WTC11 (cell line): ENCODE results near the gene MTMR3. TPM values are rescaled to one million over a fixed set of nuclear protein-coding genes. Genes with fewer than 3 reads are reported as not detected.

ENCODE experiments used
- ATAC-seq: fragments of 200-7000 bp; cut with Tn5 transposase; 2 replicates; pipeline ENCODE4 v1.10.0; 2021; ENCODE audit warnings: mild to moderate bottlenecking, moderate library complexity
- CTCF ChIA-PET: fragments of 300-600 bp; sonication (Branson Sonifier 250); formaldehyde crosslinking; loops from one replicate; lab custom pipeline; 2021; ENCODE audit warnings: antibody characterized with exemption; lab: Charles Lee
- POLR2A ChIA-PET: fragments of 350-600 bp; sonication (Branson Sonifier 250); formaldehyde crosslinking; loops from one replicate; lab custom pipeline; 2021; ENCODE audit warnings: antibody characterized with exemption; lab: Charles Lee
- DNase-seq: peaks from one replicate; pipeline ENCODE4 v3.0.0; 2021; ENCODE audit warnings: low spot score
- H3K27ac Mint-ChIP-seq: 2 replicates; pipeline ENCODE4 v1.8.0; 2021; ENCODE audit warnings: mixed read lengths
- H3K27me3 Mint-ChIP-seq: 2 replicates; pipeline ENCODE4 v1.8.0; 2021; ENCODE audit warnings: low read depth, mild to moderate bottlenecking, moderate library complexity, mixed read lengths
- H3K36me3 Mint-ChIP-seq: 2 replicates; pipeline ENCODE4 v1.8.0; 2021; ENCODE audit warnings: mixed read lengths
- H3K4me1 Mint-ChIP-seq: 2 replicates; pipeline ENCODE4 v1.8.0; 2022; ENCODE audit warnings: mixed read lengths
- H3K4me3 Mint-ChIP-seq: 2 replicates; pipeline ENCODE4 v1.8.0; 2021; ENCODE audit warnings: mild to moderate bottlenecking, moderate library complexity, mixed read lengths
- H3K9me3 Mint-ChIP-seq: 2 replicates; pipeline ENCODE4 v1.8.0; 2021; ENCODE audit warnings: mixed read lengths
- ATF1 ChIP-seq: sonication (generic); formaldehyde crosslinking; IDR thresholded peaks from 2 replicates; pipeline ENCODE4 v1.8.1; 2023; ENCODE audit warnings: mild to moderate bottlenecking, moderate library complexity, missing genetic modification reagents
- EMX1 ChIP-seq: fragments of 250-450 bp; sonication (Bioruptor Pico); IDR thresholded peaks from 2 replicates; pipeline ENCODE4 v1.8.0; 2021; ENCODE audit warnings: mild to moderate bottlenecking
- FOXK1 ChIP-seq: sonication (generic); formaldehyde crosslinking; IDR thresholded peaks from 2 replicates; pipeline ENCODE4 v1.8.0; 2022; ENCODE audit warnings: mild to moderate bottlenecking, moderate library complexity, missing genetic modification reagents
- FOXP1 ChIP-seq: sonication (generic); formaldehyde crosslinking; IDR thresholded peaks from 2 replicates; pipeline ENCODE4 v1.8.0; 2022; ENCODE audit warnings: missing genetic modification reagents, mild to moderate bottlenecking, moderate library complexity, borderline replicate concordance
- JAZF1 ChIP-seq: fragments of 250-450 bp; sonication (Bioruptor Pico); IDR thresholded peaks from 2 replicates; pipeline ENCODE4 v1.9.0; 2021; ENCODE audit warnings: moderate library complexity, mild to moderate bottlenecking, inconsistent platforms
- JUN ChIP-seq: sonication (generic); formaldehyde crosslinking; IDR thresholded peaks from 2 replicates; pipeline ENCODE4 v1.8.0; 2023; ENCODE audit warnings: mild to moderate bottlenecking, missing genetic modification reagents
- NFE2L1 ChIP-seq: sonication (generic); formaldehyde crosslinking; IDR thresholded peaks from 2 replicates; pipeline ENCODE4 v1.8.1; 2023; ENCODE audit warnings: missing genetic modification reagents
- NFYB ChIP-seq: sonication (generic); formaldehyde crosslinking; conservative IDR thresholded peaks from 2 replicates; pipeline ENCODE4 v1.8.0; 2022; ENCODE audit warnings: low read depth, missing genetic modification reagents
- NR3C1 ChIP-seq: sonication (generic); formaldehyde crosslinking; conservative IDR thresholded peaks from 2 replicates; pipeline ENCODE4 v1.8.1; 2023; ENCODE audit warnings: low read depth, mild to moderate bottlenecking, missing genetic modification reagents
- PRRX2 ChIP-seq: fragments of 250-450 bp; sonication (Bioruptor Pico); IDR thresholded peaks from 2 replicates; pipeline ENCODE4 v1.8.0; 2021; ENCODE audit warnings: mild to moderate bottlenecking
- RORB ChIP-seq: fragments of 250-450 bp; sonication (Bioruptor Pico); IDR thresholded peaks from 2 replicates; pipeline ENCODE4 v1.9.0; 2021; ENCODE audit warnings: mild to moderate bottlenecking
- SMAD3 ChIP-seq: sonication (generic); formaldehyde crosslinking; IDR thresholded peaks from 2 replicates; pipeline ENCODE4 v1.8.0; 2022; ENCODE audit warnings: missing genetic modification reagents, mild to moderate bottlenecking, borderline replicate concordance
- SMAD4 ChIP-seq: sonication (generic); formaldehyde crosslinking; IDR thresholded peaks from 2 replicates; pipeline ENCODE4 v1.8.0; 2022; ENCODE audit warnings: mild to moderate bottlenecking, missing genetic modification reagents
- SOX15 ChIP-seq: fragments of 250-450 bp; sonication (Bioruptor Pico); IDR thresholded peaks from 2 replicates; pipeline ENCODE4 v1.9.0; 2021; ENCODE audit warnings: mild to moderate bottlenecking
- SP1 ChIP-seq: sonication (generic); formaldehyde crosslinking; conservative IDR thresholded peaks from 2 replicates; pipeline ENCODE4 v1.8.1; 2022; ENCODE audit warnings: missing genetic modification reagents
- TCF7 ChIP-seq: sonication (generic); formaldehyde crosslinking; IDR thresholded peaks from 2 replicates; pipeline ENCODE4 v1.8.0; 2022; ENCODE audit warnings: mild to moderate bottlenecking, low read depth, missing genetic modification reagents, moderate library complexity
- TP53 ChIP-seq: sonication (generic); formaldehyde crosslinking; IDR thresholded peaks from 2 replicates; pipeline ENCODE4 v1.8.1; 2023; ENCODE audit warnings: mild to moderate bottlenecking, missing genetic modification reagents
- USF2 ChIP-seq: sonication (generic); formaldehyde crosslinking; IDR thresholded peaks from 2 replicates; pipeline ENCODE4 v1.8.1; 2023; ENCODE audit warnings: mild to moderate bottlenecking, missing genetic modification reagents, moderate library complexity
- ZNF416 ChIP-seq: fragments of 250-450 bp; sonication (Bioruptor Pico); IDR thresholded peaks from 2 replicates; pipeline ENCODE4 v1.9.0; 2021; ENCODE audit warnings: mild to moderate bottlenecking, inconsistent platforms
- ZNF423 ChIP-seq: fragments of 250-450 bp; sonication (Bioruptor Pico); IDR thresholded peaks from 2 replicates; pipeline ENCODE4 v2.1.2; 2022; ENCODE audit warnings: mild to moderate bottlenecking, moderate library complexity
- total RNA-seq: library from RNA; stranded (reverse); gene quantifications from 3 replicates; pipeline ENCODE4 v1.2.3, GENCODE V29; 2021
- TF ChIP-seq, protein P1 (sequence below): sonication (generic); formaldehyde crosslinking; IDR thresholded peaks from 2 replicates; pipeline ENCODE4 v1.8.1; 2022; ENCODE audit warnings: mild to moderate bottlenecking, missing genetic modification reagents, moderate library complexity, borderline replicate concordance
- TF ChIP-seq, protein P2 (sequence below): sonication (generic); formaldehyde crosslinking; IDR thresholded peaks from 2 replicates; pipeline ENCODE4 v1.8.1; 2023; ENCODE audit warnings: mild to moderate bottlenecking, moderate library complexity, missing genetic modification reagents
- TF ChIP-seq, protein P3 (sequence below): sonication (generic); formaldehyde crosslinking; IDR thresholded peaks from 2 replicates; pipeline ENCODE4 v1.8.1; 2022; ENCODE audit warnings: mild to moderate bottlenecking, moderate library complexity, missing genetic modification reagents
- TF ChIP-seq, protein P4 (sequence below): sonication (generic); formaldehyde crosslinking; IDR thresholded peaks from 2 replicates; pipeline ENCODE4 v1.8.0; 2023; ENCODE audit warnings: missing genetic modification reagents

Gene MTMR3
- total RNA-seq, 1 experiment from 2014 or later: 19.2 TPM

DNA sequence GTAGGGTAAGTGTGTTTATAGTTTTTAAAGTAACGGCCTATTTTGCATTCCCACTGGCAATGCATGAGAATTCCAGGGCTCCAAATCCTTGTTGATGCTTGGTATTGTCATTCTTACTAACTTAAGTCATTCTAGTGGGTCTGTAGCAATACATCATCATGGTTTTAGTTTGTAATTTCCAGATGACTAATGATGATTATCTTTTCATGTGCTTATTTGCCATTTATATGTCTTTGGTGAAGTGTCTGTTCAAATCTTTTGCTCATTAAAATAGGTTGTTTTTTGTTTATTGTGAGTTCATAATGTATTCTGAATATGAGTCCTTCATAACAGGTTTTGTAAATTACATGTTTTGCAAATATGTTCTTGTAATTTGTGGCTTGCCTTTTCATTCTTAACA lies 31.2 kb downstream of the MTMR3 start:
- CTCF ChIA-PET: interaction anchor here (0.7 to 1.0 kb wide), 2 partner anchors 31 to 224 kb away, joined by 3 read pairs; no protein-coding TSS in a partner anchor
- no peak for DNase-seq
- Mint-ChIP-seq H3K27ac (peak overlapping the region; percentile 73), H3K27me3 (no peaks in the 10 kb centered on the region), H3K9me3 (no peaks in the 10 kb centered on the region), H3K36me3 (no peaks in the 10 kb centered on the region), H3K4me1 (peaks cover 62% of the 10 kb centered on the region), H3K4me3 (peak overlapping the region; percentile 54)
- peak; percentile 51 for ATAC-seq
- TF ChIP-seq, protein P1, sequence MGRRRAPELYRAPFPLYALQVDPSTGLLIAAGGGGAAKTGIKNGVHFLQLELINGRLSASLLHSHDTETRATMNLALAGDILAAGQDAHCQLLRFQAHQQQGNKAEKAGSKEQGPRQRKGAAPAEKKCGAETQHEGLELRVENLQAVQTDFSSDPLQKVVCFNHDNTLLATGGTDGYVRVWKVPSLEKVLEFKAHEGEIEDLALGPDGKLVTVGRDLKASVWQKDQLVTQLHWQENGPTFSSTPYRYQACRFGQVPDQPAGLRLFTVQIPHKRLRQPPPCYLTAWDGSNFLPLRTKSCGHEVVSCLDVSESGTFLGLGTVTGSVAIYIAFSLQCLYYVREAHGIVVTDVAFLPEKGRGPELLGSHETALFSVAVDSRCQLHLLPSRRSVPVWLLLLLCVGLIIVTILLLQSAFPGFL: no peak
- TF ChIP-seq, protein P2, sequence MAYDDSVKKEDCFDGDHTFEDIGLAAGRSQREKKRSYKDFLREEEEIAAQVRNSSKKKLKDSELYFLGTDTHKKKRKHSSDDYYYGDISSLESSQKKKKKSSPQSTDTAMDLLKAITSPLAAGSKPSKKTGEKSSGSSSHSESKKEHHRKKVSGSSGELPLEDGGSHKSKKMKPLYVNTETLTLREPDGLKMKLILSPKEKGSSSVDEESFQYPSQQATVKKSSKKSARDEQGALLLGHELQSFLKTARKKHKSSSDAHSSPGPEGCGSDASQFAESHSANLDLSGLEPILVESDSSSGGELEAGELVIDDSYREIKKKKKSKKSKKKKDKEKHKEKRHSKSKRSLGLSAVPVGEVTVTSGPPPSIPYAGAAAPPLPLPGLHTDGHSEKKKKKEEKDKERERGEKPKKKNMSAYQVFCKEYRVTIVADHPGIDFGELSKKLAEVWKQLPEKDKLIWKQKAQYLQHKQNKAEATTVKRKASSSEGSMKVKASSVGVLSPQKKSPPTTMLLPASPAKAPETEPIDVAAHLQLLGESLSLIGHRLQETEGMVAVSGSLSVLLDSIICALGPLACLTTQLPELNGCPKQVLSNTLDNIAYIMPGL: no peak
- TF ChIP-seq SP1 (no peak), JUN (CRISPR knock-in tag) (no peak), RORB (no peak), NFE2L1 (no peak), NFYB (CRISPR knock-in tag) (no peak)
- POLR2A ChIA-PET: interaction anchor here (0.5 kb wide), 1 partner anchor 23 kb away, joined by 3 read pairs; no protein-coding TSS in a partner anchor

DNA sequence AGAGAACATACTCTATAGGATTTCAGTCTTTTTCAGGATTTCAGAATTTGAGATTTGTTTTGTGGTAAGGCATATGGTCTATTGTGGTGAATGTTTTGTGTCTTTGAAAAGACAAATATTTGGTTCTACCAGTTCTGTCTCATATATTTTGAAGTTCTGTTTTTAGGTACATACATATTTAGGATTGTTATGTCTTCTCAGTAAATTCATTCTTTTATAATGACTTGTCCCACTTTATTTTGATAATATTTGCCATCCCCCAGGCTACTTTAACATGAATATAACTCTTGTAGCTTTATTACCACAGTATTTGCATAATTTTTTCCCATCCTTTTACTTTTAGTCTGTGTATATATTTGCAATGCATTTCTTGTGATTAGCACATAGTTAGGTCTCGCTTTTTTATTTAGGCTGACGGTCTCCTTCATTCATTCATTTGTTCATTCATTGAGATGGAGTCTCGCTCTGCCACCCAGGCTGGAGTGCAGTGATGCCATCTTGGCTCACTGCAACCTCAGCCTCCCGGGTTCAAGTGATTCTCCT lies 32.1 kb downstream of the MTMR3 start:
- no peaks in the 10 kb centered on the region for H3K36me3 Mint-ChIP-seq
- CTCF ChIA-PET: no interaction called here
- H3K9me3 Mint-ChIP-seq: no peaks in the 10 kb centered on the region
- H3K4me1 Mint-ChIP-seq: peaks cover 62% of the 10 kb centered on the region
- H3K4me3 Mint-ChIP-seq: no peak overlapping the region
- no peak for DNase-seq
- TF ChIP-seq, protein P3, sequence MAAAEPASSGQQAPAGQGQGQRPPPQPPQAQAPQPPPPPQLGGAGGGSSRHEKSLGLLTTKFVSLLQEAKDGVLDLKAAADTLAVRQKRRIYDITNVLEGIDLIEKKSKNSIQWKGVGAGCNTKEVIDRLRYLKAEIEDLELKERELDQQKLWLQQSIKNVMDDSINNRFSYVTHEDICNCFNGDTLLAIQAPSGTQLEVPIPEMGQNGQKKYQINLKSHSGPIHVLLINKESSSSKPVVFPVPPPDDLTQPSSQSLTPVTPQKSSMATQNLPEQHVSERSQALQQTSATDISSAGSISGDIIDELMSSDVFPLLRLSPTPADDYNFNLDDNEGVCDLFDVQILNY: no peak
- TF ChIP-seq ZNF423 (CRISPR knock-in tag): no peak
- no peak for TF ChIP-seq TCF7
- TF ChIP-seq PRRX2: no peak
- TF ChIP-seq EMX1: no peak
- TF ChIP-seq SOX15: no peak
- TF ChIP-seq JAZF1 (CRISPR knock-in tag): no peak
- no peak for TF ChIP-seq JUN (CRISPR knock-in tag)
- no peak for TF ChIP-seq SMAD4 (CRISPR knock-in tag)
- TF ChIP-seq TP53: no peak
- TF ChIP-seq ATF1 (CRISPR knock-in tag): no peak
- no peak for TF ChIP-seq ZNF416 (CRISPR knock-in tag)
- TF ChIP-seq, protein P4, sequence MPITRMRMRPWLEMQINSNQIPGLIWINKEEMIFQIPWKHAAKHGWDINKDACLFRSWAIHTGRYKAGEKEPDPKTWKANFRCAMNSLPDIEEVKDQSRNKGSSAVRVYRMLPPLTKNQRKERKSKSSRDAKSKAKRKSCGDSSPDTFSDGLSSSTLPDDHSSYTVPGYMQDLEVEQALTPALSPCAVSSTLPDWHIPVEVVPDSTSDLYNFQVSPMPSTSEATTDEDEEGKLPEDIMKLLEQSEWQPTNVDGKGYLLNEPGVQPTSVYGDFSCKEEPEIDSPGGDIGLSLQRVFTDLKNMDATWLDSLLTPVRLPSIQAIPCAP: no peak
- TF ChIP-seq NR3C1 (CRISPR knock-in tag): no peak
- no peak for TF ChIP-seq FOXP1 (CRISPR knock-in tag)
- no peak for TF ChIP-seq FOXK1 (CRISPR knock-in tag)
- TF ChIP-seq SMAD3 (CRISPR knock-in tag): no peak
- no peak for TF ChIP-seq USF2
- H3K27ac Mint-ChIP-seq: peak overlapping the region; percentile 33; the same call in 1 of the 2 replicates
- POLR2A ChIA-PET: no interaction called here
- no peaks in the 10 kb centered on the region for H3K27me3 Mint-ChIP-seq
- ATAC-seq: no peak
